ENCODE measurements around the gene SIAH3. TPM values are rescaled to one million over a fixed set of nuclear protein-coding genes. Genes with fewer than 3 reads are reported as not detected.

SIAH3 gene
- total RNA-seq, 5 donors from 2014 or later (not counting 1 experiment from before 2014, with no cell fraction given), result 0.19 to 4.8 (median 2.4) TPM

DNA sequence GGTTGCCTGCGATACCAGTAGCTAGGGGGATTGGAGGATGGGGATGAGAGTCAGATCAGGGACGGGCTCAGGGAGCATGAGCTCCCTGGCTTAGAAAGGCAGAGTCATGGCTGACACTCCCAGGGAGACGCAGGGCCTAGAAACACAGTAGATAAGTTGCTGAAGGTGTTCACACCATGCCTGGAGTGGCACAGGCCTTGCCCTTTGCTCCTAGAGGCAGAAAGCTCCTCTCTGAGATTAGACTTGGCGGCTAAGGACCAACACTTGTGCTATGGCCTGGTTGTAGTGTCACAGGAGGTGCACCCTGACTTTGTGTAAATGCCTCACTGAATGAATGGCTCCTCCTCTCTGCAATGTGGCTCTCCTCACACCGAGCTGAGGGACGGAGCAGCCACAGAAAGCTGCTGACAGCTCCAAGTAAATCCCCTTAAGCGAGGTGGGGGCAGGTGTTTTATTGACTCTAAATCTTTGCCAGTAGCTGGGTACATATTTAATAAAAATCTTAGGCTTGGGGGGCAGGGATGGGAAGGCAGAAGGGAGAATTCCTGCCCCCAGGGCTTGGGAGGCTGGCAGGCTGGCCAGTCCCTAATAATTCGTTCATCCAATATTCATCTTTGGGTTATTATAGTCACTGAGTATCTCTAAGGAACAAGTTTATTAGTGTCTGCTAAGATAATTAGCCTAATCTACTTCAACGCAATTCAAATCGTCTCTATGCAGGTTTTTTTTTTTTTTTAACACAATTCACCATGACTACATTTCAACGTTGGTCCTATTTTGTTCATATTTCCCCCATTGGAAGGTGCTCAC is 54.9 kb downstream of the SIAH3 start:
- Histone ChIP-seq H3K27ac (ENCODE audit: low read length) (no peak overlapping the region), H3K4me3 (ENCODE audit: control insufficient read depth in 1 of 2, extremely low read depth in 1 of 2, low read length in 1 of 2) (no peak overlapping the region), H3K4me1 (ENCODE audit: control insufficient read depth in 1 of 2, extremely low read depth in 1 of 2, insufficient read depth in 2 of 2, low read length in 2 of 2) (peaks cover 4 to 17% of the 10 kb centered on the region in 2 experiments), H3K9me3 (no peaks in the 10 kb centered on the region), H3K36me3 (ENCODE audit: control insufficient read depth in 2 of 2, extremely low read depth in 1 of 2, insufficient read depth in 1 of 2, low read length in 1 of 2) (no peaks in the 10 kb centered on the region), H3K27me3 (replicated peaks in 1 of 2; ENCODE audit: control insufficient read depth in 2 of 2, extremely low read depth in 1 of 2, insufficient read depth in 2 of 2, low read length in 1 of 2) (no peaks in the 10 kb centered on the region)
- POLR2A ChIA-PET, result interaction anchor here in 1 of 2 donors (0.7 kb wide), 1 partner anchor 281 kb away, joined by 5 read pairs; no protein-coding TSS in a partner anchor
- 96% methylated on average over 4 of the region's 11 CpGs for WGBS (ENCODE audit: insufficient coverage)
- CTCF ChIA-PET, result no interaction called here
- H3K27ac Mint-ChIP-seq, result no peak overlapping the region
- peaks cover 0 to 3% of the 10 kb centered on the region in 2 donors for H3K27me3 Mint-ChIP-seq
- ATAC-seq (replicated peaks in 1 of 4) (no peak), DNase-seq (no peak)
- H3K9me3 Mint-ChIP-seq, result no peaks in the 10 kb centered on the region
- H3K4me3 Mint-ChIP-seq, result no peak overlapping the region
- no peaks in the 10 kb centered on the region for H3K36me3 Mint-ChIP-seq
- H3K4me1 Mint-ChIP-seq, result peaks cover 13 to 14% (median 14%) of the 10 kb centered on the region in 3 donors

- Mint-ChIP-seq H3K27ac (no peak overlapping the region), H3K36me3 (no peaks in the 10 kb centered on the region), H3K27me3 (no peaks in the 10 kb centered on the region), H3K4me3 (no peak overlapping the region), H3K4me1 (peaks cover 13 to 17% (median 15%) of the 10 kb centered on the region in 3 donors), H3K9me3 (no peaks in the 10 kb centered on the region)
- 91% methylated on average over 3 of the region's 6 CpGs for WGBS (ENCODE audit: insufficient coverage)
- H3K4me3 ChIP-seq (ENCODE audit: control insufficient read depth in 1 of 2, extremely low read depth in 1 of 2, low read length in 1 of 2), result no peak overlapping the region
- no peaks in the 10 kb centered on the region for H3K9me3 ChIP-seq
- POLR2A ChIA-PET, result no interaction called here
- CTCF ChIA-PET, result no interaction called here
- no peak for ATAC-seq (replicated peaks in 1 of 4)
- no peaks in the 10 kb centered on the region for H3K27me3 ChIP-seq (replicated peaks in 1 of 2; ENCODE audit: control insufficient read depth in 2 of 2, extremely low read depth in 1 of 2, insufficient read depth in 2 of 2, low read length in 1 of 2)
- peaks cover 4 to 17% of the 10 kb centered on the region in 2 experiments for H3K4me1 ChIP-seq (ENCODE audit: control insufficient read depth in 1 of 2, extremely low read depth in 1 of 2, insufficient read depth in 2 of 2, low read length in 2 of 2)
- H3K36me3 ChIP-seq (ENCODE audit: control insufficient read depth in 2 of 2, extremely low read depth in 1 of 2, insufficient read depth in 1 of 2, low read length in 1 of 2), result no peaks in the 10 kb centered on the region
- H3K27ac ChIP-seq (ENCODE audit: low read length), result no peak overlapping the region
- DNase-seq, result no peak
Measured at GRCh38 chr13:45792827-45793303, 58.7 kb downstream of the SIAH3 start.

DNA sequence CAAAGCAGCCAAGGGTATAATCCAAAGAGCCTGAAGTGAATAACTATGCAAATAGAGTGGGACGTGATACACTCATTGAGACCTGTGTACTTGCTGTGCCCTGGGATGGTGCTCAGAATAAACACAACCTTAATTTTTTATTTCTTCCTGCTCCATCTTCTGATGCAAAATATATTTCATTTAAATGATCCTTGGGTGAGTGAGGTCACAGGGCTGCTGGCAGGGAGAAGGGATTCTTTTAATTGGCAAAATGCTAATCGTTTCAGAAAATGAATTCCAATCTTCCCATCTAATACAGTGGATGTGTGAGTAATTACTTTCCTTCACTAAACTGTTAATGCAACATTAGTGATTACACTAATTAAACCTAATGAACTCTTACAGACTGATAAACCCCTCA is 63.5 kb downstream of the SIAH3 start:
- Histone ChIP-seq H3K4me3 (ENCODE audit: control insufficient read depth in 1 of 2, extremely low read depth in 1 of 2, low read length in 1 of 2) (no peak overlapping the region), H3K9me3 (no peaks in the 10 kb centered on the region), H3K27me3 (replicated peaks in 1 of 2; ENCODE audit: control insufficient read depth in 2 of 2, extremely low read depth in 1 of 2, insufficient read depth in 2 of 2, low read length in 1 of 2) (peaks cover 0 to 2% of the 10 kb centered on the region in 2 experiments), H3K36me3 (ENCODE audit: control insufficient read depth in 2 of 2, extremely low read depth in 1 of 2, insufficient read depth in 1 of 2, low read length in 1 of 2) (no peaks in the 10 kb centered on the region), H3K27ac (ENCODE audit: low read length) (no peak overlapping the region), H3K4me1 (ENCODE audit: control insufficient read depth in 1 of 2, extremely low read depth in 1 of 2, insufficient read depth in 2 of 2, low read length in 2 of 2) (peaks cover 2 to 17% of the 10 kb centered on the region in 2 experiments)
- Mint-ChIP-seq H3K27ac (no peak overlapping the region), H3K27me3 (peaks cover 0 to 2% of the 10 kb centered on the region in 2 donors), H3K36me3 (no peaks in the 10 kb centered on the region), H3K9me3 (no peaks in the 10 kb centered on the region), H3K4me3 (no peak overlapping the region), H3K4me1 (peaks cover 20 to 28% (median 24%) of the 10 kb centered on the region in 3 donors)
- DNase-seq (no peak), ATAC-seq (replicated peaks in 1 of 4) (no peak)
- WGBS (ENCODE audit: insufficient coverage), result no CpG with 5 or more reads among the region's 2 CpGs
- ChIA-PET POLR2A (no interaction called here), CTCF (no interaction called here)

GRCh38 chr13:45787346-45787745 is 64.2 kb downstream of the SIAH3 start:
- POLR2A ChIA-PET, result no interaction called here
- H3K27ac Mint-ChIP-seq, result no peak overlapping the region
- H3K4me3 ChIP-seq (ENCODE audit: control insufficient read depth in 1 of 2, extremely low read depth in 1 of 2, low read length in 1 of 2), result no peak overlapping the region
- H3K27me3 Mint-ChIP-seq, result peaks cover 0 to 2% of the 10 kb centered on the region in 2 donors
- peaks cover 0 to 11% of the 10 kb centered on the region in 2 experiments for H3K4me1 ChIP-seq (ENCODE audit: control insufficient read depth in 1 of 2, extremely low read depth in 1 of 2, insufficient read depth in 2 of 2, low read length in 2 of 2)
- H3K9me3 Mint-ChIP-seq, result no peaks in the 10 kb centered on the region
- WGBS (ENCODE audit: insufficient coverage), result 91% methylated on average over 2 of the region's 2 CpGs
- H3K36me3 ChIP-seq (ENCODE audit: control insufficient read depth in 2 of 2, extremely low read depth in 1 of 2, insufficient read depth in 1 of 2, low read length in 1 of 2), result no peaks in the 10 kb centered on the region
- DNase-seq (no peak), ATAC-seq (replicated peaks in 1 of 4) (no peak)
- H3K4me1 Mint-ChIP-seq, result peaks cover 14 to 24% (median 20%) of the 10 kb centered on the region in 3 donors
- H3K27me3 ChIP-seq (replicated peaks in 1 of 2; ENCODE audit: control insufficient read depth in 2 of 2, extremely low read depth in 1 of 2, insufficient read depth in 2 of 2, low read length in 1 of 2), result peaks cover 0 to 2% of the 10 kb centered on the region in 2 experiments
- no peak overlapping the region for H3K27ac ChIP-seq (ENCODE audit: low read length)
- CTCF ChIA-PET, result no interaction called here
- H3K9me3 ChIP-seq, result no peaks in the 10 kb centered on the region
- H3K4me3 Mint-ChIP-seq, result no peak overlapping the region
- H3K36me3 Mint-ChIP-seq, result no peaks in the 10 kb centered on the region

- DNase-seq (peak in 14 of 35 experiments; percentile 5 to 53 (median 20)), ATAC-seq (replicated peaks in 1 of 4) (peak in 3 of 4 experiments; percentile 42 to 74 (median 60))
- Mint-ChIP-seq H3K36me3 (peaks cover 4% of the 10 kb centered on the region), H3K4me1 (peaks cover 12 to 30% (median 12%) of the 10 kb centered on the region in 3 donors), H3K27me3 (peaks cover 0 to 2% of the 10 kb centered on the region in 2 donors), H3K4me3 (peak overlapping the region in 1 of 3 donors; percentile 6), H3K27ac (no peak overlapping the region), H3K9me3 (no peaks in the 10 kb centered on the region)
- Histone ChIP-seq H3K4me3 (ENCODE audit: control insufficient read depth in 1 of 2, extremely low read depth in 1 of 2, low read length in 1 of 2) (no peak overlapping the region), H3K27me3 (replicated peaks in 1 of 2; ENCODE audit: control insufficient read depth in 2 of 2, extremely low read depth in 1 of 2, insufficient read depth in 2 of 2, low read length in 1 of 2) (peaks cover 0 to 2% of the 10 kb centered on the region in 2 experiments), H3K36me3 (ENCODE audit: control insufficient read depth in 2 of 2, extremely low read depth in 1 of 2, insufficient read depth in 1 of 2, low read length in 1 of 2) (no peaks in the 10 kb centered on the region), H3K4me1 (ENCODE audit: control insufficient read depth in 1 of 2, extremely low read depth in 1 of 2, insufficient read depth in 2 of 2, low read length in 2 of 2) (peaks cover 0 to 4% of the 10 kb centered on the region in 2 experiments), H3K27ac (ENCODE audit: low read length) (no peak overlapping the region), H3K9me3 (no peaks in the 10 kb centered on the region)
- POLR2A ChIA-PET, result no interaction called here
- WGBS (ENCODE audit: insufficient coverage), result no CpG with 5 or more reads among the region's 6 CpGs
- CTCF ChIA-PET, result no interaction called here
Measured at GRCh38 chr13:45786293-45786920, 65.1 kb downstream of the SIAH3 start.

GRCh38 chr13:45784755-45785675 is 66.5 kb downstream of the SIAH3 start:
- Mint-ChIP-seq H3K27me3 (peaks cover 0 to 2% of the 10 kb centered on the region in 2 donors), H3K36me3 (peaks cover 4% of the 10 kb centered on the region), H3K9me3 (no peaks in the 10 kb centered on the region), H3K4me1 (peaks cover 11 to 30% (median 12%) of the 10 kb centered on the region in 3 donors), H3K27ac (no peak overlapping the region), H3K4me3 (no peak overlapping the region)
- ChIA-PET POLR2A (no interaction called here), CTCF (no interaction called here)
- no peak for DNase-seq
- Histone ChIP-seq H3K36me3 (ENCODE audit: control insufficient read depth in 2 of 2, extremely low read depth in 1 of 2, insufficient read depth in 1 of 2, low read length in 1 of 2) (no peaks in the 10 kb centered on the region), H3K27me3 (replicated peaks in 1 of 2; ENCODE audit: control insufficient read depth in 2 of 2, extremely low read depth in 1 of 2, insufficient read depth in 2 of 2, low read length in 1 of 2) (peaks cover 0 to 2% of the 10 kb centered on the region in 2 experiments), H3K9me3 (no peaks in the 10 kb centered on the region), H3K27ac (ENCODE audit: low read length) (no peak overlapping the region), H3K4me1 (ENCODE audit: control insufficient read depth in 1 of 2, extremely low read depth in 1 of 2, insufficient read depth in 2 of 2, low read length in 2 of 2) (peaks cover 0 to 4% of the 10 kb centered on the region in 2 experiments), H3K4me3 (ENCODE audit: control insufficient read depth in 1 of 2, extremely low read depth in 1 of 2, low read length in 1 of 2) (no peak overlapping the region)
- ATAC-seq (replicated peaks in 1 of 4), result no peak
- 81% methylated on average over 7 of the region's 10 CpGs for WGBS (ENCODE audit: insufficient coverage)
